GM21390 (cell line): ENCODE results near the gene COL9A1.

Source experiments
- ATAC-seq: cut with Tn5 transposase; IDR thresholded peaks from one replicate; pipeline ENCODE4 v1.9.1; 2021; ENCODE audit not compliant: unreplicated experiment

COL9A1 gene

DNA sequence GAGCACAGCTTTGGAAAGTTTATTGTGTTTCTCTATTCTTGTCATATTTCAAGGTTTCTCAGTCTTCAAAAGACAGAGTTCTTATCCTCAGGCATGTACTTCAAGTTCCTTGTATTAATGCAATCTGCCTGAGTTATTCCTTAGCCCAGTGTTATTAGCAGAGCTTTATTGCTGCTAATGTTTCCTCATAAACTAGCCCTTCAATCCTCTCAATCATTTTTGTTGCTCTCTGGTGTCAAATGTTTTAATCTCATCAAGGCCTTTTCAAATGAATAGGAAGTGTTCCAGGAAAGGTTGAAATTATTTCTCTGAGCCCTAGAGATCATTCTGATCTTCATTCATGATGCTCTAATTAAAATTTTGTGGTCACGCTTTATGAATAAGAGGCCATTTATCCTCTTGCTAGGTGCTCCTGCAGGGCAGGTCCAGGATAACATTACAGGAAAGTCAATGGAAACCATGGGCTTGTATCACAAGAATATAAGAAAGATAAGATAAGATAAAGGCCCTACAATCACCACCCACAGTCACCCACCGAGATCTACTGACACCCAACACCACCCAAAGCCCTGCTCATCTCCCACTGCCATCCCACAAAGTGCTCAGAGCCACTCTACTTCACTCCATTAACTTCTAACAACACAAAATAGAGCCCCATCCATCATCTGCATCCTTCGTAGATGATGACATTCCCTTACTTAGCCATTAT lies 125.9 kb downstream of the COL9A1 start:
- no peak for ATAC-seq

DNA sequence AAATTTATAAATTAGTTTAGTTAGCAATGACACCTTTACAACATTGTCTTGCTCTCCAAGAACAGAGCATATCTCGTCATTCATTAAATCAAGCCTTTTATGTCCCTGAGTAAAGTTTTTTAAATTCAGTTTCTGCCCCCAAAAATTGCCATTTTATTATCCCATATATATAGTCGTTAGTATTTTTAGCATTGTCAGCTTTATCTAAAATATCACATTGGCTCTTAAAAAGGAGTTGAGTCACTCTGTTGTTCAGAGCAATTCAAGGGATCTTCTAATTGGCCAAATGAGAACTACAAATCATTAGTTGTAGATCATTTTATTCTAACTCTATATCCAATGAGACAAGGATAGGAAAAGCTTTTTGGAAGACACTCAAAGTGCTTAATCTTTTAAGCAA lies 127.1 kb downstream of the COL9A1 start:
- ATAC-seq = no peak

DNA sequence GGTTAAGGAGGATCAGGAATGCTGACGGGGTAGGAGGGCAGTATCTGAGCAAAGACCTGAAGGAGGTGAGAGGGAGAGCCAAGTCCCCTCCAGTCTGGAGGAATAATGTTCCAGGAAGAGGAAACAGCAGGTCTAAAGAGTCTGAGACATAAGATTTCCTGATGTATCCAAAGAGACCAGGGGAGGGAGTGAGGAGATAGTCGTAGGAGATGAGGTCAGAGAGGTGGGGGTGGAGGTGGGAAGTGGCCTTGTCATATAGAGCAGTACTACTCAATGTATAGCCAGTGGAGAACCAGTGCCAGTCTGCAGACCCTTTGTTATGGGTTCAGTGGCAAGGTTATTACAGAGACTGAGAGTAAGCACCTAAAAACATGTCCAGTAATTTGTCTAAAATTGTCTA lies 130.6 kb downstream of the COL9A1 start:
- no peak for ATAC-seq

DNA sequence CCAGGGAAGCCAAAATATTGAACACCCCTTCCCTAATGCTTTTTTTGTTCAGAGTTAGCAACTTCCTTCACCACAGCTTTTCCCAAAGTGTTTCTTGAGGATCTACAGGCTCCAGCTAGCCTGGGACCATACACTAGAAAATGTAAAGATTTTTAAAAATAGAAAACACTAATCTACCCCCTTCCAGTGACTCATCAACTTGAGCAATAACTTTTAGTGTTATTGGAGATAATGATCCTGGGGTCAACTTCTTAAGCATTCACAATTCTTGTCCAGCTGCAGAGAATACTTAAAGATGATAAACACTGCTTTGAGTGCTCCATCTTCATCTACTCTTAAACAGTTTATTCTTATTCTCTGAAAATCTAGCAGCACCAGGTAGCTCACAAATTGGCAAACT lies 131.6 kb downstream of the COL9A1 start:
- no peak for ATAC-seq

DNA sequence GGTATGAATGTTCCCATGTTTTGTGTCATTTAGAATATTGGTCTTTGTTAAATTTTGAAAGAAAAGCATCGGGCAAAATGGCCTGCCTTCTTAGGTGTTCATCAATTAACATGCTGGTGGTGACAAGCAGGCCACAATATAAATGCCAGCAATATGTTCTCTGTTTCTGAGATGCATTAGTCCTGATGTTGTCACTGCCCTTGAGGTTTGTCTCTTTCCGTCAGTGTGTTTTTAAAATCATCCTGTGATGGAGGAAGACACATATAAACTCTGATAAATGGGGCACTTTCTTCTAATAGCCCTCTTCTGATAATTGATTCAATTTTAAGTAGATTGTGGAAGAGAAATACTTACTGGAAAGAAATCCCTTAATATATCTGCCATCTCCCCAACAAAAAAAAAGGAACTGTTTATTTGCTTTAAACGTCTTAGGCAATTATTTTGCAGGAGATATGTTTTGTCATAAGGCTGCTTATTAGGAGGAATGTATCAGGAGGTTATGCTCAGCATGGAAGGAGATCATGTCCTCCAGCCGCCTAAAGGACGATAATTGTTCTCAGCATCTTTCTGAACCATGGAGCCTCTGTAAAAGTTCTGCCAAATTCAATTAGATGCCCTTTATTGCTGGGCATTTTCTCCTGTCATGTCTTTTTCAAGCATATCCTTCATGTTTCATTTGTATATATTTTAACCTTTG lies 134.1 kb downstream of the COL9A1 start:
- no peak for ATAC-seq
